Gastrocnemius medialis (tissue), 4 donors: ENCODE results near the gene FBLN2.

Source experiments
- POLR2A ChIP-seq, 2 donors: fragments of 450-650 bp; IDR thresholded peaks; one replicate each; pipeline ENCODE4 v1.6.1; 2017; ENCODE audit warnings: antibody characterized with exemption in 2 of 2, mild to moderate bottlenecking in 2 of 2, moderate library complexity in 2 of 2
- TF ChIP-seq, protein P1 (sequence below), 5 experiments: fragments of 450-650 bp in 3 of 5; fragments of 200-600 bp in 2 of 5; sonication (generic) in 2 of 5; IDR thresholded peaks in 4 of 5; conservative IDR thresholded peaks in 1 of 5; 1 replicate in 4 of 5; 2 replicates in 1 of 5; pipeline ENCODE4 v1.5.1; 2016 to 2019; ENCODE audit warnings: antibody characterized with exemption in 5 of 5, mild to moderate bottlenecking in 3 of 5, moderate library complexity in 3 of 5

DNA sequence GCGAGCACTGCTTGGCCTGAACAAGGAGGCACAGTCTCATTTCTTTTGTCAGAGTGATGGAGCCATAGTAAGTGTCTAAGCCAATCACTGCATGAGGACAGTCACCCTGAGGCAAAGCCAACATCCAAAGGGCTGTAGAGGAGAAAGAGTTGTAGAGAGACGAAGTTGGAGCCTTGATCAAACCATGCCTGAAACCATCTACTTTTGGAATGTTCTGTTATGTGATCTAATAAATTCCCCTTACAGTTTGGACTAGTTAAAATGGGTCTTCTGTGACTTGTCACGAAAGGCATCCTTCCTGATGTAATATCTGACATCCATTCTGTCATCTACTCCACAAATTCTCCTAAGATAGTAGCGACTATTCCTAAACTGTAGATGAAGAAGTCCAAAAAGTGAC is 128.3 kb downstream of the FBLN2 start:
- TF ChIP-seq, protein P1, sequence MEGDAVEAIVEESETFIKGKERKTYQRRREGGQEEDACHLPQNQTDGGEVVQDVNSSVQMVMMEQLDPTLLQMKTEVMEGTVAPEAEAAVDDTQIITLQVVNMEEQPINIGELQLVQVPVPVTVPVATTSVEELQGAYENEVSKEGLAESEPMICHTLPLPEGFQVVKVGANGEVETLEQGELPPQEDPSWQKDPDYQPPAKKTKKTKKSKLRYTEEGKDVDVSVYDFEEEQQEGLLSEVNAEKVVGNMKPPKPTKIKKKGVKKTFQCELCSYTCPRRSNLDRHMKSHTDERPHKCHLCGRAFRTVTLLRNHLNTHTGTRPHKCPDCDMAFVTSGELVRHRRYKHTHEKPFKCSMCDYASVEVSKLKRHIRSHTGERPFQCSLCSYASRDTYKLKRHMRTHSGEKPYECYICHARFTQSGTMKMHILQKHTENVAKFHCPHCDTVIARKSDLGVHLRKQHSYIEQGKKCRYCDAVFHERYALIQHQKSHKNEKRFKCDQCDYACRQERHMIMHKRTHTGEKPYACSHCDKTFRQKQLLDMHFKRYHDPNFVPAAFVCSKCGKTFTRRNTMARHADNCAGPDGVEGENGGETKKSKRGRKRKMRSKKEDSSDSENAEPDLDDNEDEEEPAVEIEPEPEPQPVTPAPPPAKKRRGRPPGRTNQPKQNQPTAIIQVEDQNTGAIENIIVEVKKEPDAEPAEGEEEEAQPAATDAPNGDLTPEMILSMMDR (IDR thresholded peaks at IDR 0.05 in 4 of 5, conservative IDR thresholded peaks at IDR 0.05 in 1 of 5): no peak
- TF ChIP-seq POLR2A (IDR thresholded peaks at IDR 0.05): no peak
